Subcutaneous abdominal adipose tissue (tissue), 5 donors: ENCODE measurements around the gene METAP1.
"Not testable (repeated sequence)": the region's sequence is repeated elsewhere in the genome, so short reads cannot be mapped to it uniquely, and the experiment has no call there.

Experiments
- H3K27ac ChIP-seq: one replicate; pipeline ENCODE4 v1.7.0; 2013; ENCODE audit warnings: low read depth, mild to moderate bottlenecking, inconsistent platforms, low read length, moderate library complexity
- H3K27me3 ChIP-seq, 5 donors: one replicate each; pipeline ENCODE4 v1.7.0; 2013; ENCODE audit warnings: low read length in 5 of 5, inconsistent platforms in 1 of 5; ENCODE audit not compliant: control insufficient read depth in 5 of 5, insufficient read depth in 4 of 5
- H3K36me3 ChIP-seq, 5 donors: one replicate each; pipeline ENCODE4 v1.7.0; 2013; ENCODE audit warnings: low read length in 5 of 5; ENCODE audit not compliant: control insufficient read depth in 5 of 5, insufficient read depth in 5 of 5
- H3K4me1 ChIP-seq, 5 donors: one replicate each; pipeline ENCODE4 v1.7.0; 2013; ENCODE audit warnings: low read length in 5 of 5, mild to moderate bottlenecking in 3 of 5, moderate library complexity in 1 of 5; ENCODE audit not compliant: control insufficient read depth in 5 of 5, insufficient read depth in 5 of 5
- H3K4me3 ChIP-seq, 5 donors: one replicate each; pipeline ENCODE4 v1.7.0; 2013; ENCODE audit warnings: low read length in 5 of 5, low read depth in 1 of 5
- H3K9ac ChIP-seq, 5 donors: one replicate each; pipeline ENCODE4 v1.7.0; 2013; ENCODE audit warnings: low read length in 5 of 5, mild to moderate bottlenecking in 4 of 5, moderate library complexity in 3 of 5
- H3K9me3 ChIP-seq, 5 donors: one replicate each; pipeline ENCODE4 v1.7.0; 2013; ENCODE audit warnings: low read length in 5 of 5; ENCODE audit not compliant: control insufficient read depth in 5 of 5
- donor health status: healthy.
- donor health status: healthy.
- donor health status: healthy.
- donor health status: healthy.
- donor health status: healthy.

METAP1 gene

GRCh38 chr4:99109286-99109685 lies 113.8 kb downstream of the METAP1 start:
- H3K9ac ChIP-seq, H3K27ac ChIP-seq, H3K4me3 ChIP-seq, H3K4me1 ChIP-seq, H3K36me3 ChIP-seq, H3K9me3 ChIP-seq, H3K27me3 ChIP-seq: not testable (repeated sequence)
